Heart left ventricle (tissue), 16 donors: ENCODE results near the gene SUSD6. TPM values are rescaled to one million over a fixed set of nuclear protein-coding genes. Genes with fewer than 3 reads are reported as not detected.

Source experiments
- ATAC-seq, 4 donors: fragments of 200-7000 bp; cut with Tn5 transposase; one replicate each; pipeline ENCODE4 v1.9.1; 2020 to 2022; ENCODE audit warnings: moderate library complexity in 4 of 4, mild to moderate bottlenecking in 3 of 4, moderate number of reproducible peaks in 1 of 4
- DNase-seq, 5 donors: peaks; one replicate each; pipeline ENCODE4 v3.0.0-alpha.2; 2020
- H3K27ac ChIP-seq, 12 donors: fragments of 200-600 bp; sonication (generic) in 4 of 12; one replicate each; pipeline versions ENCODE4 v1.5.0 to v1.8.0; 2016 to 2022; ENCODE audit warnings: mild to moderate bottlenecking in 2 of 12
- H3K27me3 ChIP-seq, 9 donors: fragments of 200-600 bp; sonication (generic) in 2 of 9; one replicate each; pipeline versions ENCODE4 v1.5.1 to v1.8.0; 2016 to 2022; ENCODE audit warnings: mild to moderate bottlenecking in 3 of 9
- H3K36me3 ChIP-seq, 9 donors: fragments of 200-600 bp; sonication (generic) in 2 of 9; one replicate each; pipeline versions ENCODE4 v1.5.0 to v1.8.0; 2018 to 2022; ENCODE audit warnings: mild to moderate bottlenecking in 2 of 9
- H3K4me1 ChIP-seq, 12 donors: fragments of 200-600 bp; sonication (generic) in 4 of 12; one replicate each; pipeline versions ENCODE4 v1.5.0 to v1.8.0; 2016 to 2022; ENCODE audit warnings: mild to moderate bottlenecking in 3 of 12
- H3K4me3 ChIP-seq, 12 donors: fragments of 200-600 bp; sonication (generic) in 4 of 12; one replicate each; pipeline versions ENCODE4 v1.5.0 to v1.8.0; 2017 to 2022; ENCODE audit warnings: mild to moderate bottlenecking in 9 of 12, moderate library complexity in 4 of 12
- H3K9me3 ChIP-seq, 12 donors: fragments of 200-600 bp; sonication (generic) in 4 of 12; one replicate each; pipeline versions ENCODE4 v1.5.0 to v1.8.0; 2016 to 2022; ENCODE audit warnings: mild to moderate bottlenecking in 1 of 12
- POLR2A ChIP-seq, 2 donors: fragments of 450-650 bp; IDR thresholded peaks; one replicate each; pipeline ENCODE4 v1.6.1; 2017; ENCODE audit warnings: antibody characterized with exemption in 2 of 2, mild to moderate bottlenecking in 2 of 2, moderate library complexity in 2 of 2
- WGBS, 4 donors: extraction: QIAGEN DNeasy Blood & Tissue Kit in 2 of 4; methylation state at CpG; one replicate each; pipeline versions ENCODE4 v1.1.5 to v1.1.7; 2013 to 2018; 5-methylcytosine and 5-hydroxymethylcytosine counted together
- intact Hi-C, 10 donors: fragments of 100-400 bp; cut with DNase I; formaldehyde crosslinking; loops; one replicate each; pipeline versions ENCODE4 v1.11.1 to v1.14.2; 2022
- polyA plus RNA-seq, 2 donors: library from polyadenylated mRNA; stranded (reverse); fragments of 200-250 nt; gene quantifications; one replicate each; pipeline ENCODE4 v1.2.3, GENCODE V29; 2013
- total RNA-seq, 9 donors: library from RNA; depleted of rRNA in 2 of 9; stranded (reverse); fragments of >200 nt in 2 of 9; fragmentation: NEBNext Ultra II Directional in 3 of 9; extraction: Animal tissue kit (Norgen Biotek cat#: 25700) in 3 of 9; gene quantifications; one replicate each; pipeline versions ENCODE4 v1.1.0 to v1.2.4, GENCODE V29; 2016 to 2023
- TF ChIP-seq, protein P1 (sequence below), 12 donors: fragments of 200-600 bp; sonication (generic) in 4 of 12; IDR thresholded peaks; one replicate each; pipeline versions ENCODE4 v1.5.0 to v1.8.0; 2018 to 2022; ENCODE audit warnings: antibody characterized with exemption in 12 of 12, mild to moderate bottlenecking in 5 of 12
- donor health status: ischemic (EF 13 %, LVEDD 7.1; RV severe dilation, severe dysfunction).
- donor health status: healthy with polysubstance abuse.
- donor health status: DM: no; HTN: yes; CAD: no.
- donor health status: DM: no; HTN: no; CAD: no.
- donor health status: ischemic (EF 25% LVEDD 6.9; RV normal size, moderate dysfunction).
- donor health status: ischemic (EF 25% LVEDD 5.7; RV mildly dilated, moderate dysfunction).
- donor health status: healthy.
- donor health status: DM: yes; HTN: yes; CAD: no.
- donor health status: ischemic (EF 35%, LVEDD 5.7; RV mildly dilated, moderate dysfunction).
- donor health status: nonischemic (EF 11% LVEDD 7.7; RV severe dilation, severe dysfunction).
- donor health status: DM: yes; HTN: yes; CAD: no.
- donor health status: PGD.
- donor health status: ischemic (EF 29% LVEDD 5.4; RV normal size, mild dysfunction).
- donor health status: nonischemic (EF 23%, LVEDD 6.1; RV moderate dilation, normal function).

Gene SUSD6
- total and polyA plus RNA-seq, 11 donors = 5.8 to 49.2 (median 24.5) TPM

DNA sequence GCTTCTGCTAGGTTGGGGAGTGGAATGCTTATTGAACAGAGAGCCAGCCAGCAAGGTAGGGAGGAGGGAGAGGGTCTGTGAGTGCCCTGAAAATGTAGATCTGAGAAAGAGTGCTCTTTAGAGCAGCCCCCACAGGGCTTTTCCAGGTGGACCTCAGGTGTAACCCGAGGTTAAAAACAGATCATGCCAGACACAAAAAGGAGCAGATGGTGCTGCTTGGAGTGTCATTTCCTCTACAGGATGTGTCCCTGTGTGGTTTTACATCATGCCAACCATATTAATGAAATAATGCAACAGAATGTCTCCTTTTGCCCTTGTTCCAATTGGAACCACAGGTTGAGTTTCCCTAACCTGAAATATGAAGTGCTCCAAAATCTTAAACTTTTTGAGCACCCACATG is 6.4 kb downstream of the SUSD6 start:
- TF ChIP-seq POLR2A (IDR thresholded peaks at IDR 0.05) = no peak
- TF ChIP-seq, protein P1, sequence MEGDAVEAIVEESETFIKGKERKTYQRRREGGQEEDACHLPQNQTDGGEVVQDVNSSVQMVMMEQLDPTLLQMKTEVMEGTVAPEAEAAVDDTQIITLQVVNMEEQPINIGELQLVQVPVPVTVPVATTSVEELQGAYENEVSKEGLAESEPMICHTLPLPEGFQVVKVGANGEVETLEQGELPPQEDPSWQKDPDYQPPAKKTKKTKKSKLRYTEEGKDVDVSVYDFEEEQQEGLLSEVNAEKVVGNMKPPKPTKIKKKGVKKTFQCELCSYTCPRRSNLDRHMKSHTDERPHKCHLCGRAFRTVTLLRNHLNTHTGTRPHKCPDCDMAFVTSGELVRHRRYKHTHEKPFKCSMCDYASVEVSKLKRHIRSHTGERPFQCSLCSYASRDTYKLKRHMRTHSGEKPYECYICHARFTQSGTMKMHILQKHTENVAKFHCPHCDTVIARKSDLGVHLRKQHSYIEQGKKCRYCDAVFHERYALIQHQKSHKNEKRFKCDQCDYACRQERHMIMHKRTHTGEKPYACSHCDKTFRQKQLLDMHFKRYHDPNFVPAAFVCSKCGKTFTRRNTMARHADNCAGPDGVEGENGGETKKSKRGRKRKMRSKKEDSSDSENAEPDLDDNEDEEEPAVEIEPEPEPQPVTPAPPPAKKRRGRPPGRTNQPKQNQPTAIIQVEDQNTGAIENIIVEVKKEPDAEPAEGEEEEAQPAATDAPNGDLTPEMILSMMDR (IDR thresholded peaks at IDR 0.05) = no peak
- ATAC-seq (no peak), DNase-seq (no peak)
- Histone ChIP-seq H3K9me3 (no peaks in the 10 kb centered on the region), H3K36me3 (peaks cover 0 to 9% (median 0%) of the 10 kb centered on the region in 9 donors), H3K27me3 (no peaks in the 10 kb centered on the region), H3K27ac (peak overlapping the region in 8 of 12 donors; percentile 0 to 98 (median 15)), H3K4me1 (peaks cover 28 to 99% (median 94%) of the 10 kb centered on the region in 12 donors), H3K4me3 (no peak overlapping the region)
- intact Hi-C loops = loop anchor here in 8 of 10 donors (5.0 to 10.0 kb wide), 5 partner anchors 35 to 95 kb away; no protein-coding TSS in a partner anchor
- WGBS, 4 donors = 50 to 83% (median 59%) methylated on average over 1 of the region's 1 CpG

DNA sequence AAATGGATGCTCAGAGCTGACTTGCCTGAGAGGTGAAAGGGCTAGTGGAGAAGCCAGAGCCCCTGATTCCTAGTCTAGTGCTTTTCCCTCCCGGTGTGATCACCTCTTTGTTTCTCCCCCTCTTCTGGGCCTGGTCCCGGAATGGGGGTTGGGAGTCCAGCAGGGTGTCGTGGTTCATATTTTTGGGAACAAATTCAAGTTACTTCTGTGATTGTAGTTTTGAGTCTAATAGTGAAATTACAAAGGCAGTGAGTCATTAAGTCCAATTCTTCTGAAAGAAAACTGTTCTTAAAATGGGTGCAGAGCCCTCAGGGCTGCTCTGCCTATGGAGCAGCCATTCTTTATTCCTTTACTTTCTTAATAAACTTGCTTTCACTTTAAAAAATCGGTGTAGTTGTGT is 7.6 kb downstream of the SUSD6 start:
- ATAC-seq (no peak), DNase-seq (no peak)
- H3K4me3 ChIP-seq = no peak overlapping the region
- peaks cover 28 to 99% (median 88%) of the 10 kb centered on the region in 12 donors for H3K4me1 ChIP-seq
- WGBS, 4 donors = 39 to 64% (median 46%) methylated on average over 4 of the region's 4 CpGs
- H3K27ac ChIP-seq = peak overlapping the region in 2 of 12 donors; percentile 37 to 98
- TF ChIP-seq, protein P1 (IDR thresholded peaks at IDR 0.05) = no peak
- no peak for TF ChIP-seq POLR2A (IDR thresholded peaks at IDR 0.05)
- peaks cover 0 to 9% (median 0%) of the 10 kb centered on the region in 9 donors for H3K36me3 ChIP-seq
- H3K27me3 ChIP-seq = no peaks in the 10 kb centered on the region
- intact Hi-C loops = loop anchor here in 8 of 10 donors (5.0 to 10.0 kb wide), 5 partner anchors 33 to 93 kb away; no protein-coding TSS in a partner anchor
- no peaks in the 10 kb centered on the region for H3K9me3 ChIP-seq

DNA sequence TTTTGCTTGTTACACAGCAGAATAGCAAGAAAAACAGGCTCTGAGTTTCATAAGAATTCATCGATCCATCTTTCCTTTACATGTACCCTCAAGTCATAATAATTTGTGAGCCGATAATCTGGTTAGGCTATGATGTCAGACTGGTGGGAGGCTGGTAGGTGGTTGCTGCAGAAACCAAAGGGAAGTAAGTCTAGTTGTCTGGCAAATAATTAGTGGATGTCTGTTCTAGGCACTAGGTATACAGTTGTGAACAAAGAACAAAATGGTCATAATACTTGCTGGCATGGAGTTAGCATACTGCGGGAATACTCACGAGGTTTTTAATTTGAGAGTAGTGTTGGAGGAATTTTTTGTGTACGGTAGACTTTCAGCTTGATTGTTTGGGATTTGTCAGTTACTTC is 8.8 kb downstream of the SUSD6 start:
- intact Hi-C loops = no loop called here

DNA sequence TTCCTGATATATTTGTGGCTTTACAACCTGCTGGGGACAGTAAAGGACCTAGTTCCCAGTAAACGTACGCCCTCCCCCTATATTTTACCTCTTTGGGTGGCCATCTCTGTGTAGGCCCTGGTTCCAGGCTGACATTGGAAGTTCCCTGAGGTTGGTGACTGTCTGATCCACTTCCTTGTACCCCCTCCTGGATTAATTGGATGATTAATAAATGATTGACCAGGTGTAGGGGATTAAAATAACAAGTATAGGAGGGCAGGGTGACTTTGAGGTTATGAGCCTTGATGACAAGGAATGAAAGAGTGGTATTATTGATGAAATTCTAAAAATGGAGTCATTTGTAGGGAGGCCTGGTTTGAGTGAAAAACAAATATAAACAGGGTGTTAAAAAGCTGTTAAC is 9.6 kb downstream of the SUSD6 start:
- H3K36me3 ChIP-seq = peaks cover 0 to 9% (median 0%) of the 10 kb centered on the region in 9 donors
- DNase-seq (no peak), ATAC-seq (no peak)
- H3K4me1 ChIP-seq = peaks cover 30 to 99% (median 88%) of the 10 kb centered on the region in 12 donors
- WGBS, 4 donors = 81 to 92% (median 88%) methylated on average over 2 of the region's 2 CpGs
- H3K27me3 ChIP-seq = no peaks in the 10 kb centered on the region
- intact Hi-C loops = no loop called here
- H3K27ac ChIP-seq = peak overlapping the region in 2 of 12 donors; percentile 11 to 63
- no peak overlapping the region for H3K4me3 ChIP-seq
- no peaks in the 10 kb centered on the region for H3K9me3 ChIP-seq
- TF ChIP-seq, protein P1 (IDR thresholded peaks at IDR 0.05) = no peak
- TF ChIP-seq POLR2A (IDR thresholded peaks at IDR 0.05) = no peak

More for the DNA sequence above, 8.8 kb downstream of the SUSD6 start:
- DNase-seq (no peak), ATAC-seq (no peak)
- WGBS, 4 donors = 68 to 75% (median 74%) methylated on average over 5 of the region's 5 CpGs
- Histone ChIP-seq H3K27ac (peak overlapping the region in 1 of 12 donors; percentile 63), H3K4me3 (no peak overlapping the region), H3K36me3 (peaks cover 0 to 9% (median 0%) of the 10 kb centered on the region in 9 donors), H3K27me3 (no peaks in the 10 kb centered on the region), H3K9me3 (no peaks in the 10 kb centered on the region), H3K4me1 (peaks cover 28 to 99% (median 88%) of the 10 kb centered on the region in 12 donors)
- TF ChIP-seq, protein P1 (IDR thresholded peaks at IDR 0.05) = no peak
- TF ChIP-seq POLR2A (IDR thresholded peaks at IDR 0.05) = no peak
